SU-DHL-6 (cell line): ENCODE results near the gene MYOZ3.

Experiments used
- H2AFZ ChIP-seq: fragments of 200-600 bp; sonication (generic); 2 replicates; pipeline ENCODE4 v1.6.1; 2014; ENCODE audit warnings: low read depth, mild to moderate bottlenecking, moderate library complexity, mixed read lengths, antibody characterized with exemption, low read length; ENCODE audit not compliant: severe bottlenecking
- H3F3A ChIP-seq: fragments of 200-600 bp; shearing (Covaris generic); 2 replicates; pipeline ENCODE4 v1.6.0; 2016; ENCODE audit warnings: antibody characterized with exemption, mild to moderate bottlenecking; ENCODE audit not compliant: insufficient read depth
- H3K27ac ChIP-seq: fragments of 200-600 bp; sonication (generic); 2 replicates; pipeline ENCODE4 v1.5.1; 2016; ENCODE audit warnings: low read depth, mild to moderate bottlenecking, low read length, moderate library complexity, mixed read lengths
- H3K27me3 ChIP-seq: fragments of 200-600 bp; sonication (generic), shearing (Covaris generic); 2 replicates; pipeline ENCODE4 v1.6.0; 2014; ENCODE audit warnings: mild to moderate bottlenecking, low read length
- H3K36me3 ChIP-seq: fragments of 200-600 bp; sonication (generic); 2 replicates; pipeline ENCODE4 v1.6.1; 2014; ENCODE audit warnings: mild to moderate bottlenecking, low read length, mixed read lengths
- H3K4me2 ChIP-seq: fragments of 300-600, 200-600 bp; shearing (Covaris generic), sonication (generic); 2 replicates; pipeline ENCODE4 v1.6.0; 2014; ENCODE audit warnings: low read length, low read depth, mild to moderate bottlenecking; ENCODE audit not compliant: poor library complexity, severe bottlenecking
- H3K4me3 ChIP-seq: fragments of 200-600 bp; sonication (generic); 2 replicates; pipeline ENCODE4 v1.5.1; 2014; ENCODE audit warnings: antibody characterized with exemption, low read length, mild to moderate bottlenecking, mixed read lengths; ENCODE audit not compliant: insufficient read depth, poor library complexity, severe bottlenecking
- H3K79me2 ChIP-seq: fragments of 200-600 bp; sonication (generic); 2 replicates; pipeline ENCODE4 v1.6.1; 2014; ENCODE audit warnings: mild to moderate bottlenecking, low read length, moderate library complexity; ENCODE audit not compliant: insufficient read depth
- H3K9ac ChIP-seq: fragments of 200-600 bp; sonication (generic); 2 replicates; pipeline ENCODE4 v1.7.0; 2014; ENCODE audit warnings: mild to moderate bottlenecking, low read length
- H3K9me2 ChIP-seq: fragments of 200-600 bp; sonication (generic); replicated peaks from 2 replicates; pipeline ENCODE4 v1.6.1; 2014; ENCODE audit warnings: low read length; ENCODE audit not compliant: insufficient read depth
- H3K9me3 ChIP-seq: fragments of 200-600 bp; sonication (generic); 2 replicates; pipeline ENCODE4 v1.6.1; 2014; ENCODE audit warnings: low read length, mixed read lengths; ENCODE audit not compliant: insufficient read depth
- H4K20me1 ChIP-seq: fragments of 200-600 bp; sonication (generic); 2 replicates; pipeline ENCODE4 v1.6.1; 2014; ENCODE audit warnings: low read depth, mild to moderate bottlenecking, antibody characterized with exemption, low read length, moderate library complexity, mixed read lengths
- EZH2phosphoT487 ChIP-seq: fragments of 200-600 bp; sonication (generic), shearing (Covaris generic); conservative IDR thresholded peaks from 2 replicates; pipeline ENCODE4 v1.6.1; 2018; ENCODE audit warnings: mild to moderate bottlenecking, antibody characterized with exemption, low read length, moderate library complexity, mixed read lengths
- TF ChIP-seq, protein P1 (sequence below): fragments of 200-600 bp; sonication (generic); IDR thresholded peaks from one replicate; pipeline ENCODE4 v1.5.1; 2017; ENCODE audit warnings: antibody characterized with exemption, mild to moderate bottlenecking, low read length, moderate library complexity; ENCODE audit not compliant: insufficient read depth, poor library complexity, severe bottlenecking

MYOZ3 gene

GRCh38 chr5:150644058-150644457 lies 17.0 kb upstream of the MYOZ3 start:
- Histone ChIP-seq H3K36me3 (no peaks in the 10 kb centered on the region), H2AFZ (no peak overlapping the region), H3K27ac (no peak overlapping the region), H4K20me1 (no peaks in the 10 kb centered on the region), H3F3A (no peaks in the 10 kb centered on the region), H3K9me2 (no peaks in the 10 kb centered on the region), H3K9ac (no peak overlapping the region), H3K4me2 (no peak overlapping the region), H3K27me3 (no peaks in the 10 kb centered on the region), H3K79me2 (no peaks in the 10 kb centered on the region), H3K9me3 (no peaks in the 10 kb centered on the region), H3K4me3 (no peak overlapping the region)
- TF ChIP-seq EZH2phosphoT487, result no peak
- TF ChIP-seq, protein P1, sequence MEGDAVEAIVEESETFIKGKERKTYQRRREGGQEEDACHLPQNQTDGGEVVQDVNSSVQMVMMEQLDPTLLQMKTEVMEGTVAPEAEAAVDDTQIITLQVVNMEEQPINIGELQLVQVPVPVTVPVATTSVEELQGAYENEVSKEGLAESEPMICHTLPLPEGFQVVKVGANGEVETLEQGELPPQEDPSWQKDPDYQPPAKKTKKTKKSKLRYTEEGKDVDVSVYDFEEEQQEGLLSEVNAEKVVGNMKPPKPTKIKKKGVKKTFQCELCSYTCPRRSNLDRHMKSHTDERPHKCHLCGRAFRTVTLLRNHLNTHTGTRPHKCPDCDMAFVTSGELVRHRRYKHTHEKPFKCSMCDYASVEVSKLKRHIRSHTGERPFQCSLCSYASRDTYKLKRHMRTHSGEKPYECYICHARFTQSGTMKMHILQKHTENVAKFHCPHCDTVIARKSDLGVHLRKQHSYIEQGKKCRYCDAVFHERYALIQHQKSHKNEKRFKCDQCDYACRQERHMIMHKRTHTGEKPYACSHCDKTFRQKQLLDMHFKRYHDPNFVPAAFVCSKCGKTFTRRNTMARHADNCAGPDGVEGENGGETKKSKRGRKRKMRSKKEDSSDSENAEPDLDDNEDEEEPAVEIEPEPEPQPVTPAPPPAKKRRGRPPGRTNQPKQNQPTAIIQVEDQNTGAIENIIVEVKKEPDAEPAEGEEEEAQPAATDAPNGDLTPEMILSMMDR, result no peak

DNA sequence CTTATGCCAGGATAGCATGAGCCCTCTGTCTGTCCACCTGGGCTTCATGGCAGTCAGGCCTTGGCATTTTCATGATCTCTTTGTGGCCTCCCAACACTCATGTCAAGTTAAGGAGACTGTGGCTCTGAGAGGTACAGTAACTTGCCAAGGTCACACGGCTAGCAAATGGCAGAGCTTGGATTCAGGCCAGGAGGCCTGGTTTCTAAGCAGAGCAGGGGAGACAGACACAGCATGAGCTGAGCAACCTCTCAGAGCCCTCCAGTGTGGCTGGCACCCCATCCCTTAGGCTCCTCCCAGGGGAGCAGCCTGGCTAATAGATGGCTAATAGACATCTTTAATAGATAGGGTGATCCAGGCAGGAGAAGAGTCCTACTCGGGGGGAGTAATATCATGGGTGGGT lies 16.5 kb upstream of the MYOZ3 start:
- Histone ChIP-seq H4K20me1 (no peaks in the 10 kb centered on the region), H3K79me2 (no peaks in the 10 kb centered on the region), H3K9ac (no peak overlapping the region), H3K4me3 (no peak overlapping the region), H2AFZ (no peak overlapping the region), H3K36me3 (no peaks in the 10 kb centered on the region), H3K9me2 (no peaks in the 10 kb centered on the region), H3K27ac (no peak overlapping the region), H3K27me3 (no peaks in the 10 kb centered on the region), H3K4me2 (no peak overlapping the region), H3F3A (no peaks in the 10 kb centered on the region), H3K9me3 (no peaks in the 10 kb centered on the region)
- TF ChIP-seq EZH2phosphoT487, result no peak
- TF ChIP-seq, protein P1, result no peak

DNA sequence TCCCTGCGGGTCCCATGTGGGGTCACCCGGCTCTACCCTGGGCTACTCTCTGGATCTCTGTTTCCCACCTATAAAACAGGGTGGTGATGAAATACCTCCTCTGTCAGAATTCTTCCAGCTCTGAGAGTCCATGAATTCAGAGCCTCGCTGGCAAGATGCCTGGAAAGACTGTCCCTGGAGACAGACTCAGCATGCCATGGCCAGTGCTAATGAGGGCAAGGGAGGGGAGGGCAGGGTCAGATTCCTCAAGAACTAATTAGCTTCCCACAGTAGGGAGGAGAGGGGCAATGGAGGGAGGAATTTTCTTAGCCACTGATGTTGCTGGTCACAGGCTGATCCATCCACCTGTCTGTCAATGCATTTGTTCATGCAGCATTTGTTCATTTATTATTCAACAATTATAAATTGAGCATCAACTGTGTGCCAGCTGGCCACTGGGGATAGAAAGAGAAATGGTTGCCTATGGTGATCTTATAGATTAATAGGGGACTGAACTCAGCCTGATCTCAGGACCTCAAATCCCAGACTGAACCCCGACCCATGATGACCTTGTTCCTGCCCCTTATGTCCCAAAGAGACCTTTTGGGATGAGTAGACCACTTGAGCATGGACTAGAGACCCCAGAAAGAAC lies 15.9 kb upstream of the MYOZ3 start:
- Histone ChIP-seq H3K36me3 (no peaks in the 10 kb centered on the region), H3K79me2 (no peaks in the 10 kb centered on the region), H3K4me2 (no peak overlapping the region), H3F3A (no peaks in the 10 kb centered on the region), H3K27ac (no peak overlapping the region), H3K9me3 (no peaks in the 10 kb centered on the region), H4K20me1 (no peaks in the 10 kb centered on the region), H2AFZ (no peak overlapping the region), H3K9me2 (no peaks in the 10 kb centered on the region), H3K9ac (no peak overlapping the region), H3K4me3 (no peak overlapping the region), H3K27me3 (no peaks in the 10 kb centered on the region)
- TF ChIP-seq EZH2phosphoT487, result no peak
- TF ChIP-seq, protein P1, result no peak
